Neutrophil (primary cell): Measurements from ENCODE around the gene SLMAP.

ENCODE experiments used
- H3K27ac ChIP-seq: fragments of 200-600 bp; sonication (generic); 2 replicates; pipeline ENCODE4 v1.5.1; 2016; ENCODE audit warnings: mild to moderate bottlenecking, moderate library complexity
- H3K27me3 ChIP-seq: fragments of 200-600 bp; sonication (generic); 2 replicates; pipeline ENCODE4 v1.6.0; 2016; ENCODE audit warnings: mild to moderate bottlenecking
- H3K36me3 ChIP-seq: fragments of 200-600 bp; sonication (generic); 2 replicates; pipeline ENCODE4 v1.5.1; 2017
- H3K4me1 ChIP-seq, 2 experiments: fragments of 200-600 bp in 1 of 2; sonication (generic) in 1 of 2; 1 replicate in 1 of 2; 2 replicates in 1 of 2; pipeline versions ENCODE4 v1.5.1 to v1.6.1; 2013 to 2016; ENCODE audit warnings: low read depth in 1 of 2, low read length in 1 of 2, mild to moderate bottlenecking in 1 of 2, moderate library complexity in 1 of 2; ENCODE audit not compliant: control insufficient read depth in 1 of 2, insufficient read depth in 1 of 2
- H3K4me3 ChIP-seq, 2 experiments: fragments of 200-600 bp in 1 of 2; sonication (generic) in 1 of 2; 1 replicate in 1 of 2; 2 replicates in 1 of 2; pipeline ENCODE4 v1.5.1; 2013 to 2016; ENCODE audit warnings: low read depth in 1 of 2, low read length in 1 of 2, mild to moderate bottlenecking in 1 of 2, moderate library complexity in 1 of 2
- H3K9me3 ChIP-seq: fragments of 200-600 bp; sonication (generic); 2 replicates; pipeline ENCODE4 v1.5.1; 2016
- CTCF ChIP-seq: fragments of 200-600 bp; sonication (generic); IDR thresholded peaks from 2 replicates; pipeline ENCODE4 v1.5.1; 2016; ENCODE audit warnings: antibody characterized with exemption

Gene SLMAP

GRCh38 chr3:57758686-57759085 lies 2.6 kb downstream of the SLMAP start:
- Histone ChIP-seq H3K27ac (no peak overlapping the region), H3K9me3 (no peaks in the 10 kb centered on the region), H3K4me1 (peaks cover 44 to 47% of the 10 kb centered on the region in 2 experiments), H3K27me3 (no peaks in the 10 kb centered on the region), H3K4me3 (no peak overlapping the region), H3K36me3 (peaks cover 26% of the 10 kb centered on the region)
- TF ChIP-seq CTCF: no peak

- TF ChIP-seq CTCF: no peak
- peak overlapping the region; percentile 59 for H3K27ac ChIP-seq
- H3K36me3 ChIP-seq: peaks cover 18% of the 10 kb centered on the region
- no peak overlapping the region for H3K4me3 ChIP-seq
- peaks cover 12 to 15% of the 10 kb centered on the region in 2 experiments for H3K4me1 ChIP-seq
- H3K9me3 ChIP-seq: no peaks in the 10 kb centered on the region
- H3K27me3 ChIP-seq: no peaks in the 10 kb centered on the region
Observed at GRCh38 chr3:57764794-57765193, 8.7 kb downstream of the SLMAP start.

GRCh38 chr3:57768595-57768994 lies 12.5 kb downstream of the SLMAP start:
- H3K27me3 ChIP-seq: no peaks in the 10 kb centered on the region
- no peak for TF ChIP-seq CTCF
- no peak overlapping the region for H3K4me3 ChIP-seq
- no peak overlapping the region for H3K27ac ChIP-seq
- peaks cover 5 to 15% of the 10 kb centered on the region in 2 experiments for H3K4me1 ChIP-seq
- peaks cover 5% of the 10 kb centered on the region for H3K36me3 ChIP-seq
- no peaks in the 10 kb centered on the region for H3K9me3 ChIP-seq

- Histone ChIP-seq H3K27ac (no peak overlapping the region), H3K4me3 (no peak overlapping the region), H3K9me3 (no peaks in the 10 kb centered on the region), H3K36me3 (peaks cover 5% of the 10 kb centered on the region), H3K27me3 (no peaks in the 10 kb centered on the region), H3K4me1 (peaks cover 2 to 12% of the 10 kb centered on the region in 2 experiments)
- no peak for TF ChIP-seq CTCF
Observed at GRCh38 chr3:57770009-57770827, 14.1 kb downstream of the SLMAP start.

- Histone ChIP-seq H3K27me3 (no peaks in the 10 kb centered on the region), H3K27ac (no peak overlapping the region), H3K4me3 (no peak overlapping the region), H3K4me1 (peaks cover 2 to 10% of the 10 kb centered on the region in 2 experiments), H3K9me3 (no peaks in the 10 kb centered on the region), H3K36me3 (peaks cover under 1% of the 10 kb centered on the region)
- TF ChIP-seq CTCF: no peak
Observed at GRCh38 chr3:57772251-57772650, 16.1 kb downstream of the SLMAP start.
